ENCODE measurements around the gene NKX2-3.

The NKX2-3 gene

DNA sequence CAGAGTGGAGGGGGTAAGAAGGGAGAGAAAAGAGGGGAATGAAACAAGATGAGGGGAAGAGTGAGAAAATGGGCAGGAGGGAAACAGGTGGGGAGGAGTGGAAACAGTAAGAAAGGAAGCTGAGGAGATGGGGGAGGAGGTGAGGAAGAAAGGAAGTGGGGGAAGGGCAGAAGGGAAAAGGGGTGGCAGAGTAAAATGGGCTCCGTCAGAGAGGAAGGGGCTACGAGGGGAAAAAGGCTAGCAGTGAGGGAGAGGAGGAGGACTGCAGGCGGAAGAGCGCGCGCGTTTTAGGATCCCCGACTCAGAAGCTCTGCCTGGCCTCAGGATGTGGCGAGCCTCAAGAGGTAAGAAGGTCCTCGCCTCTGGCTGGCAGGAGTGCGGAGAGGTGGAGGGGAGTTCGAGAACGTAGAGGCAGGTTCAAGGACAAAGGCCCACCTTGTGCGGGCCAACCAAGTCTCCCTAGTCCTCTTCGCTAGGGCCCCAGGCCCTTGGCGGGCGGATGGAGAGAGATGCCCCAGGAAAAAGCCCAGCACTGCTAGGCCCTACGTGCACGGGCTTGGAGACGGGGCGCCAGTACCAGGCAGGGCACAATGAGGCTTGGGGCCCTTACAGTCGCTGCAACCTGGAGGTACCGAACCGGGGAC lies 5.8 kb upstream of the NKX2-3 start:
- no peak for DNase-seq

GRCh38 chr10:99527526-99528493 lies 4.9 kb upstream of the NKX2-3 start:
- no peak for DNase-seq

GRCh38 chr10:99528494-99529441 lies 4.0 kb upstream of the NKX2-3 start:
- no peak for DNase-seq

DNA sequence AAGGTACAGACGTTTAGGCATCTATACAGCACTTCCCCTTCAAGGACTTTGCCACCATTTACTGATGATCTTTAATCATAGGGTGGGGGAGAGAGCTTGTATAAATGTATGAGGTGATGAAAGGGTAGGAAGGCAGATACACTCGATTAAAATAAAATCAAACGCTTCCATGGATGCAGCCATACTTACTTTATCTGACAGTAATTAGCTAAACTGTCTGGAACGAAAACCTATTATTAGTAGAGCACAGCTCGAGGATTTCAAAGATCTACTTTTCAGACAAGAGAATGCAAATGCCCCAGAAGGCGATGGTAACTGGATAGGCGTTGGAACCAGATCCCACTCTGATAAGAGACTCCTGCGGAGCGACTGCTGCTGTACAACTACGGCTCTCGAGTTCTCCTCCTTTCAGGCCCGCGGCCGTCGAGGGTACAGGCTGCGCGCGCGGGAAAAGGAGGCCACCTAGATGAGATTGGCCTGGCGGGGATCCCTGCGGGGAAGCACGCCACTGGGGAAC lies 3.1 kb upstream of the NKX2-3 start:
- DNase-seq, result no peak

DNA sequence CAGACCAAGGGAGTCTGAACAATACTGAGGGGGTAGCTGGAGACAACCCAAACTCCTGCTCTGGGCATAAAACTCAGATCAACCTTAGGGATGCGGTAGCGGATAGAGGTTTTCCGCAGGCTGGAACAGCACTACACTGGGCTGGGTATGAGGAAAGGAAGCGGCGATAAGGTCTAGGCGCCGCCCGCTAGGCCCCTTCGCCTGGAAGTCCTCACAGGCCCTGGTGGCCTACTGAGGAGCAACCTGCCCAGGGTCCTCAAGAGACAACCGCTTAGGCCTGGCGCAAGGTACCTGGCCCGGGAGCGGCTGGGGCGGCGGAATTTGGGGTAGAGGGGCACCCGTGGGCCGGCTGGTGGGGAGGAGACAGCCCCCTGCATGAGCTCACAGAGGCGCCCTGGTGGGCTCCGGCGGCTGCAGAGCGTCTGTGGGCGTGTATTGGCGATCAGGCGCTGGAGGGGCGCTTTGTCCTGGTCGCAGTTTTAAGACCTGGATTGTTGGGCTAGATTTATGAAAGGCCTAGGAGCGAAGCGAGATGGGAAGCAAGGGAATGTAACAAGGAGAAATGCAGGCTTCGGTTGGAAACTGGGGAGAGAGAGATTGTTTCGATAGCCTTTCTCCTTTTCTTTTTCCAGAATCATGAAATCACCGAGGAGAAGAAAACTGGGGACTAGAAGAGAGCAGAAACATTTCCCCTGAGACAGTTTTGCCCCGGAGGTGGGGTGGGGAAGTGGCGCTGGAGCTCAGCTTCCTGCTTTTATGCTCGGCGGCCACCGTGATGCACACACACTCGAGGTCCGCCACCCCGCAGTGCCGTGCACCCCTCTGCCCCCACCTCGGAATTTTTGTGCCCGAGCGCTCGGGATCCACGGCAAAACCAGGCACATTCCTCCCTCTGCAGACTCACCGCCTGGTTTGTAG lies 2.4 kb upstream of the NKX2-3 start:
- no peak for DNase-seq

- no peak for DNase-seq
These were observed 1.6 kb upstream of the NKX2-3 start for GRCh38 chr10:99531026-99531695.

DNA sequence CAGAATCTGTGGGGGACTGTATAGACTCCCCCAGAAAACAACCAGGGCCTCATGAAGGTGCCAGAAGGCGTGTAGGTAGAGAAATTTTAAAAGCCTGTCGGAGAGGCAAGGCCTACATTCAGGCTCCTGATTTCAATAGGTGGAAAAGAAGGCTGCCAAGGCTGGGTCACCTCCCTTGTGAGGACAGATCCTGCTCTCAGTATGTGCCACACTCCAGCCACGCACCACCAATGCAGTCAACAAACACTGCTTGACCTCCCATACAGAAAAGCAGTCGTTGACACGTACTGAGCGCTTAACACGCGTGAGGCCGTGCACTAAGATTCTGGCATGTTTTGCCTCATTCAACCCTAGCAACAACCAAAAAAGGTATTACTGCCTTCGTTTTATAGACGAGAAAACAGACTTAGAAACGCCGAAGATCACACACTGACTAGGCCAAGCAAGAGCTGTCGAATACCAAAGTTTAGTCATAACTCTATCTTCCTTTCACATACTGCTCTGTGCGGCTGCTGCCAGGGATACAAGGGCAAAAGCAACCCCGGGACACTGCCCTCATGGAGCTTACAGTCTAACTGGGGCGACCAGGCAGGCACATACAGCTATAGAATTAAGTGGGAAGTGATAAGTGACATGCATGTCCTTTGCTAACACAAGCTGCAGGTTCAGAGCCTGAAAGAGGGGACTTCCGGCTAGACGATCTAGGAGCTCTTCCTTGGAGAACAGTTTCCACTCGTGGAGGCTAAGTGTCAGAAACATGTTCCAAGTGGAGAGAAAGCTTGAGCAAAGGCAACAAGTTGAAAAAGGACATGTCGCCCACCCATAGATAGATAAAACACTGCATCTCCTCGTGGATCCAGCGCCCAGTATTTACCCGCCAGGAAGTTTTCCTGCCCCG lies 797 bp upstream of the NKX2-3 start:
- DNase-seq, result no peak

DNA sequence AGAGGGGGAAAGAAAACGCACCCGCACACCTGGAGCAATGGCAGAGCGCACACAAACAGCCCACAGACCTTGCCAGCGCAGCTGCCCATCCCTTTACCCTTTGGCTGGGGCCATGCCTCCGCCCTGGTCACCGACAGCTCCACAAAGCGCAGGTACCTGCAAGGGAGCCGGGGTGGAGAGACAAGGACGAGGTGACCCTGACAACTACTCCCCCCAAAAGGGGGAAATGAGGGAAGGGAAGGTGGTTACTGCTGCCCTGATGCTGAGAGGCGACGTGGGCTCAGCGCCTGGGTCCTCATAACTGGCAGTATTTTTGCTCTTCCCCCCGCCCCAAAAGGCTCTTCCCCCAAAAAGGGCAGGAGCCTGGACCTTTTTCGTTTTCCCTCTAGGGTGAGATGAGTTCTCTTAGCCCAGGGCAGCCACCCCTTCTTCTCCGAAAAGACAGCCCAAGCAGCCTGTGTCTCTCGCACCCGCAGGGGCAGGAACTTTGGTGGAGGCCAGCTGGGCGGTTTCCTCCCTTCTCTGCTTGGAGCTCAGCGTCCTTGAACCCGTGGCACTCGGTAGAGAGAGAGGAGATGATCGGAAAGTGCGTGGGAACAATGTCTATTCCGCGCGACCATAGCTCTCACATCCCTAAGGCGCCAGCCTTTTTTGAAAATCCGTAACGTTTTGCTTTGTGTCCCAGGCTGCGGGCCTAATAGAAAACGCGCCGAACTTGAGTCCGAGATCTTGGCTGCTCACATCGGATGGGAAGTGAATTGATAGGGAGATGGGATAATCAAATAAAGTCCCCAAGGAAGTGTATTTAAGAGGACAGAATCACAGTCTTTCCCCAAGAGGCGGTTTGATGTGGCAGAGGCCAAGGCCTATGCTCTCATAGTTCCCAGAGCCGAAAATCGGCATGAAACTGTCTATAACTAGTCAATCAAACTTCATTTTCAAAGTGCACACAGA lies 1.0 kb downstream of the NKX2-3 start:
- DNase-seq, result no peak

DNA sequence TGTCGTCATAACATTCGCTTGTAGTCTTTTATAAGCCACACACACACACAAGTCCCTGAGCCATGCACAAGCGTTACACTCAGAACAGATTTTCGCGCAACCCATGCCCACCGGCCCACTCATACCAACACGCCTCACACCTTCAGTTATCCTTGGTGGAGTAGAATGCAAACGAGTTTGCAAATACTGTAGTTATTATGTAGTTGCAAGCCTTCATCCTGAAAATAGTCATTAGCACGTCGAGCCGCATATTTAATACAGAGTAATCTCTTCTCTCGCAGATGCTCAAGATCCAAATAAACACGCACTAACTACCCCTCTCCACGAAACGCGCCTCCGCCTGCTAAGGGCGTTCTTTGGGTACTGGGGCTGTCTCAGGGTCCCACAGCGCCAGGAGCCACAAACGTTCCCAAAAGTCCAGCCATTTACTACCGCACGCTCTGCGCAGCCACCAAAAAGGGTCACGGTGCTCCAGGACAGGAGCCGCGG lies 1.8 kb downstream of the NKX2-3 start:
- DNase-seq, result no peak

DNA sequence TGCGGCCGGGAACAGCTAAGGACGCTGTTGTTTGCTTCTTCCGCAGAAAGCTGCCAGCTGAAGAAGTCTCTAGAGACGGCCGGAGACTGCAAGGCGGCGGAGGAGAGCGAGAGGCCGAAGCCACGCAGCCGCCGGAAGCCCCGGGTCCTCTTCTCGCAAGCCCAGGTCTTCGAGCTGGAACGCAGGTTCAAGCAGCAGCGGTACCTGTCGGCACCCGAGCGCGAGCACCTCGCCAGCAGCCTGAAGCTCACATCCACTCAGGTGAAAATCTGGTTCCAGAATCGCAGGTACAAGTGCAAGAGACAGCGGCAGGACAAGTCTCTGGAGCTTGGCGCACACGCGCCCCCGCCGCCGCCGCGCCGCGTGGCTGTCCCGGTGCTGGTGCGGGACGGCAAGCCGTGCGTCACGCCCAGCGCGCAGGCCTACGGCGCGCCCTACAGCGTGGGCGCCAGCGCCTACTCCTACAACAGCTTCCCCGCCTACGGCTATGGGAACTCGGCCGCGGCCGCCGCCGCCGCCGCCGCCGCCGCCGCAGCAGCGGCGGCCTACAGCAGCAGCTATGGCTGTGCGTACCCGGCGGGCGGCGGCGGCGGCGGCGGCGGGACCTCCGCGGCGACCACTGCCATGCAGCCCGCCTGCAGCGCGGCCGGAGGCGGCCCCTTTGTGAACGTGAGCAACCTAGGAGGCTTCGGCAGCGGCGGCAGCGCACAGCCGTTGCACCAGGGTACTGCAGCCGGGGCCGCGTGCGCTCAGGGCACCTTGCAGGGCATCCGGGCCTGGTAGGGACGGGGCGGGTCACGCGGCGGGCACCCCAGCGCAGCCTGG lies 2.4 kb downstream of the NKX2-3 start:
- DNase-seq, result no peak

- DNase-seq, result no peak
These were observed 3.1 kb downstream of the NKX2-3 start for GRCh38 chr10:99535764-99536337.

DNA sequence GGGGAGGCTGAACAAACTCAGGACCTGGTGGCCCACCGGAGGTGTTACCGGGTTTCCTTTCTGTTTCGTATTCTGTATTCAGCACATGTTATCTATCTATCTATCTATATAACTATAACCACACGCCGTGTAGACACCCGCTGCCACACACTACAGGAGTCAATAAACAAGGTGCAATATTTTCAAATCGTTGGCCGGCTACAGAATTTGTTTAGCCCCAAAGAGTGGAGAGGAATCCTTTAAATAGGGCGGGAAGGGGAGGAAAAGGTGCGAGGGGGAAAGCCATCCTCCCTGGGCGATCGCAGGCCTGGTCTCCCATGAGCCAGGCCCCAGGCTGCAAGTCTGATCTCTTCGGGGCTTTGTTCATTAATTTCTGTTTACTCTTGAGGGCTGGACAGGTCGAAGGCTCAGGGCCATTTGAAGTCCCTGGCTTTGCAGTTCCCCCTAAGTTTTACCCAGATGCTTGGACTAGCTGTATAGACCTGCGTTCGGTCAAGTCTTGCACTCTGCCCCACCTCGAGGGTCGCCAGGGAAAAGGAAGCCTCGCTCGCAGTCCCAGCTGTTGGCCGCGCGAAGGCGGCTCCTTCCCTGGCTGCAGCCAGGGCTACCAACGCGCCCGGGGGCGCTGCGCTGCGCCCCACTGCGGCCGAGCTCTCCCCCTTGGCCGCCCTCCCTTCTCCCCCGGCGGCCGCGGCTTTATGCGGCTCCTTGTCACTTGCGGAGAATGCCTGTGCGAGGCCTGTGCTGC lies 3.8 kb downstream of the NKX2-3 start:
- DNase-seq, result no peak

- DNase-seq, result no peak
These were observed 4.6 kb downstream of the NKX2-3 start for GRCh38 chr10:99537086-99537988.

- DNase-seq, result no peak
These were observed 5.5 kb downstream of the NKX2-3 start for GRCh38 chr10:99537989-99538917.
